Panc1 (cell line): ENCODE data around the gene ZNF609.

ENCODE experiments used
- CTCF ChIP-seq: fragments of 450-650 bp; IDR thresholded peaks from 2 replicates; pipeline ENCODE4 v1.5.1; 2017; ENCODE audit warnings: mild to moderate bottlenecking
- POLR2AphosphoS5 ChIP-seq: IDR thresholded peaks from 2 replicates; pipeline ENCODE4 v1.6.1; 2012; ENCODE audit warnings: mild to moderate bottlenecking, low read depth, low read length, moderate library complexity
- REST ChIP-seq, 2 experiments: IDR thresholded peaks; 2 replicates each; pipeline ENCODE4 v1.6.1; 2011 to 2012; ENCODE audit warnings: low read depth in 2 of 2, control low read depth in 1 of 2, low read length in 1 of 2, mild to moderate bottlenecking in 1 of 2, moderate library complexity in 1 of 2; ENCODE audit not compliant: insufficient read depth in 1 of 2
- SIN3A ChIP-seq: IDR thresholded peaks from 2 replicates; pipeline ENCODE4 v1.6.1; 2012; ENCODE audit warnings: low read depth, mild to moderate bottlenecking, low read length, moderate library complexity, borderline replicate concordance; ENCODE audit not compliant: insufficient read depth

- TF ChIP-seq CTCF (no peak), SIN3A (no peak), REST (IDR thresholded peaks at IDR 0.05; ENCODE audit: insufficient read depth in 1 of 2, low read depth in 2 of 2, low read length in 1 of 2) (no peak), POLR2AphosphoS5 (no peak)
Measured at GRCh38 chr15:64571857-64572291, 111.5 kb downstream of the ZNF609 start.
